Motor neuron (in vitro differentiated cells): ENCODE results near the gene TUBA1B. TPM values are rescaled to one million over a fixed set of nuclear protein-coding genes. Genes with fewer than 3 reads are reported as not detected.

Experiments used
- ATAC-seq, 8 experiments: fragments of 200-7000 bp; cut with Tn5 transposase; replicated peaks in 6 of 8; 2 replicates each; pipeline ENCODE4 v1.8.0; 2021; ENCODE audit warnings: mild to moderate bottlenecking in 8 of 8, moderate library complexity in 8 of 8
- H3K27ac ChIP-seq, 2 donors: fragments of 250-450 bp; sonication (Bioruptor Pico); 2 replicates each; pipeline ENCODE4 v1.9.0; 2021; ENCODE audit warnings: antibody characterized with exemption in 2 of 2, mild to moderate bottlenecking in 2 of 2, moderate library complexity in 1 of 2
- H3K4me1 ChIP-seq, 2 donors: fragments of 250-450 bp; sonication (Bioruptor Pico); replicated peaks in 1 of 2; 2 replicates each; pipeline ENCODE4 v1.6.1; 2021; ENCODE audit warnings: antibody characterized with exemption in 2 of 2, mild to moderate bottlenecking in 2 of 2, moderate library complexity in 1 of 2
- H3K4me3 ChIP-seq, 5 donors: fragments of 250-450 bp; sonication (Bioruptor Pico); 2 replicates each; pipeline ENCODE4 v1.9.0; 2021; ENCODE audit warnings: antibody characterized with exemption in 5 of 5, mild to moderate bottlenecking in 5 of 5, moderate library complexity in 4 of 5
- WGBS, 10 experiments: fragments of 450-650 bp; shearing (Covaris generic); methylation state at CpG; one replicate each; pipeline ENCODE4 v1.0.0; 2022; 5-methylcytosine and 5-hydroxymethylcytosine counted together
- in situ Hi-C, 9 experiments: fragments of 400-800 bp; cut with MboI; loops; one replicate each; pipeline ENCODE4 v1.15.0; 2021; ENCODE audit warnings: low sequenced_read_pairs in 9 of 9, low pct_unique_long_range_greater_than_20kb in 2 of 9; ENCODE audit not compliant: unreplicated experiment in 9 of 9
- total RNA-seq, 8 experiments: library from RNA; unstranded; fragments of 300-600 nt; gene quantifications; 2 replicates each; pipeline versions ENCODE4 v1.2.3 to v1.2.4, GENCODE V29; 2022

TUBA1B gene
- total RNA-seq, 8 experiments from 2014 or later = 402 to 1,651 (median 697) TPM

DNA sequence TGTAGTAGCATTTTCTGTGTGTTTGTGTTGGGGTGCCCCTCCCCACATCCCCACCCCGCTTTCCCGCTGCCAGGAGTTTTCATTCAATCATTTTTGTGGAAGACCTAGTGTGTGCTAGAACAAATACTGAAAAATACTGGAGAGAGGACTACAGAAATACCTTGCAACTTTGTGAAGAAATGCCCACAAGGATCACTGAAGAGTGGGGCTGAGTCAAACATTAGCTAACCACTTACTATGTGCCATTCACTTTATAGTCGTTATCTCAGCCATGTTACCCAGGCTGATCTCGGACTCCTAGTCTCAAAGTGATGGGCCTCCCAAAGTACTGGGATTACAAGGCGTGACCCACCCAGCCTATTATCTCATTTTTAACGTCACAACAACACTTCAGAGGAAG, 20.0 kb downstream of the TUBA1B start:
- ATAC-seq = peak in 1 of 8 experiments; percentile 0
- H3K4me3 ChIP-seq = peak overlapping the region; percentile 52 to 98 (median 94)
- H3K27ac ChIP-seq = peak overlapping the region; percentile 31 to 85
- in situ Hi-C loops = loop anchor here in 1 of 9 experiments (25.0 kb wide), 1 partner anchor 126 kb away; no protein-coding TSS in a partner anchor
- peaks cover 11 to 17% of the 10 kb centered on the region in 2 donors for H3K4me1 ChIP-seq
- WGBS, 10 experiments = 35 to 100% (median 63%) methylated on average over 1 to 5 of the region's 6 CpGs; no CpG with 5 or more reads in 1 of the 10 experiments

DNA sequence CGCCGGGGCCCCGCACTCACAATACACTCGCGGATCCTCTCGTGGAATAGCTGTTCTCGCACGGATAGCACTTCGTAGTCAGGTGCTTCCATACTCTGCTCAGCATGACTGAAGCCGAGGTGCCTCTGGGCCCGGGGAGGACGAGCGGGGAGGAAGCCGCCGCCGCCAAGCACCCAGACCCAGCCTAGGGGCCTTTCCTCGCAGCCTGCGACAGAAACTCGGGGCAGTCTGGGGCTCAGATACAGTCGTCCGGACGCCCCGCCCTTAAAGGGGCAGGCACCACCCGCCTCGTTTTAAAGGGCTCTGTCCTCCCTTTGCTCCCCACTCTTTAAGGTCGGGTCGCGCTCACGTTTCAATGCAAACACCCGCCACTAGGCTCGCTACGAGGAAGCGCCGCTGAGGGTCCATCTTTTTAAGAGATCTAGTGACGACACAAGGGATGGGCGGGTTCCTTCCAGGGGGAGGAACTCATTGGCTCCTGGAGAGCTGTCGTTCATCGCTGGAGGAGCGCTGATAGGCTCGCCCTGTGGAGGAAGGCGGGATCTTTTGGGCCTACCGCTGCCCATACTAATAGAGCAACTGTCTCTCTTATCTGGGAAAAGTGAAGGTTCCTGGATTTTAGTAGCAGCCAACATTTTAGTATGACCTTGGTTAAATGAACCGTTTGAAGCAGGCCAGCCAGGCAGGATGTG, 20.6 kb downstream of the TUBA1B start, which contains the start of gene LMBR1L:
Gene LMBR1L (minus strand): TSS at position 384 of the 692 bp plus-strand sequence. CDS start 292 bp downstream, at position 92.
- H3K4me1 ChIP-seq = peaks cover 11 to 17% of the 10 kb centered on the region in 2 donors
- peak within 1 kb of the TSS; percentile 85 to 95 for H3K27ac ChIP-seq
- ATAC-seq = peak; percentile 87 to 99 (median 98)
- WGBS, 10 experiments = 0 to 40% (median 0%) methylated on average over 1 to 18 of the region's 43 CpGs; no CpG with 5 or more reads in 3 of the 10 experiments
- in situ Hi-C loops = loop anchor here in 1 of 9 experiments (25.0 kb wide), 1 partner anchor 127 kb away; no protein-coding TSS in a partner anchor
- peak within 1 kb of the TSS; percentile 52 to 98 (median 94) for H3K4me3 ChIP-seq

DNA sequence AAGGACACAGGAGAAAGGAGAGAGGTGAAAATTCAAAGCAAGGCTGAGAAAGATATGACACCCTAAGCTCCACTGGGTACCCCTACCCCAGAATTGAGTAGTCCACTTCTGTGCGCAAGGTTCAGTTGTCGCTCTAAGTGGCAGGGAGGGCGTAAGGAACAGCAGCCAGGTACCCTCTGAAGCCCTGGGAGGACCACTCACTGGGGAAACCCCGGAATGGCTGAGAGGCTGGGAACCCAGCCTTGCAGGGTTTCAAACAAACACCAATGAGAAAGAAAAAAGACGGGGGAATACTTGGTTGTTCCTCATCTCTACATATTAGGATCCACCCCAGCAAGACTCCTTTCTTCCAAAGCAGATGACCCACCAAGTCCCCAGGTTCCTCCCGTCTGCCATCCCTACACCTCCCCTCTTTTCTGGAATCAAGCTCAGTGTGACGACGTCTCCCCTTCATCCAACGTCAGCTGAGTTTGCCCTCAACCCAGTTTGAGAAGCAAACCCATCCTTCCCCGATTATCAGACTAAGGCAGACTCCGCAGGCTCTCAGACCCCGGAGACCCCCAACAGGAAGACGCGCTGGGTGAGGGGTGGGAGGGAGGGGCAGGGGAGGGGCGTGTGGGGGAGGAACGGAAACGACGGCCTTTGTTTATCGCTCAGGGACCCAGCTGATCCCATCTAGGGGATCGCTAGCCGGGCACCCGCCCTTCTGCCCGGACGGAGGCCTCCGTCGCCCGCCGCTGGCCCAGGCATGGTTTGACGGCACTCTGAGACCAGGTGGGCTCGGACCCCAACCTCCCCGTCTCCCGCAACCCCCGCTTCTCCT, 21.3 kb downstream of the TUBA1B start:
- ATAC-seq = peak; percentile 5 to 31 (median 12)

DNA sequence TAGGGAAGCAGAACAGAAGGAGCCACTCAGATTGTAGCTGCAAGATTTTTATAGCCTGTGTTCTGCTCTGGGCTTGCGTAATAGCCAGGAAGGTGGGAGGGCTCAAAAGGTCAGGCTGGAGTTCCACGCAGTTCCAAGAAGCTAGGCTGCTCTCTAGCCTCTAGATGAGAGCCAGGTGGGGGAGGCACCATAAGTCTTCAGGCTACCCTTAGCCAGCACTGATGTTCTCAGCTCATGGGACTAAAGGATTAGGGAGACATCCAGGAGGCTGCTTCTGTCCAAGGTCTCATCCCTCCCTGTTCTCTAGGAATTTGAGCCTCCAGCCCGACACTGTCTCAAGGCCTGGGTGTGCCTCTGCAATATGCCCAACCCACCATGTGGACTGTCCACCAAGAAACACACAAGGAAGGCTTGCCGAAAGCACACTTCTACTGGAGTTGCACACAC, 22.2 kb downstream of the TUBA1B start:
- WGBS, 10 experiments = 0 to 100% (median 64%) methylated on average over 1 to 4 of the region's 4 CpGs; no CpG with 5 or more reads in 3 of the 10 experiments
- Histone ChIP-seq H3K4me1 (peaks cover 11 to 17% of the 10 kb centered on the region in 2 donors), H3K4me3 (peak overlapping the region; percentile 52 to 98 (median 94)), H3K27ac (no peak overlapping the region)
- in situ Hi-C loops = loop anchor here in 1 of 9 experiments (25.0 kb wide), 1 partner anchor 128 kb away; no protein-coding TSS in a partner anchor
- ATAC-seq = peak in 3 of 8 experiments; percentile 11 to 49 (median 41)

More for the DNA sequence above, 21.3 kb downstream of the TUBA1B start:
- Histone ChIP-seq H3K4me3 (peak overlapping the region; percentile 52 to 98 (median 94)), H3K4me1 (peaks cover 11 to 17% of the 10 kb centered on the region in 2 donors), H3K27ac (peak overlapping the region; percentile 85 to 95)
- WGBS, 10 experiments = 0 to 52% (median 10%) methylated on average over 2 to 6 of the region's 33 CpGs; no CpG with 5 or more reads in 5 of the 10 experiments
- in situ Hi-C loops = loop anchor here in 1 of 9 experiments (25.0 kb wide), 1 partner anchor 127 kb away; no protein-coding TSS in a partner anchor

DNA sequence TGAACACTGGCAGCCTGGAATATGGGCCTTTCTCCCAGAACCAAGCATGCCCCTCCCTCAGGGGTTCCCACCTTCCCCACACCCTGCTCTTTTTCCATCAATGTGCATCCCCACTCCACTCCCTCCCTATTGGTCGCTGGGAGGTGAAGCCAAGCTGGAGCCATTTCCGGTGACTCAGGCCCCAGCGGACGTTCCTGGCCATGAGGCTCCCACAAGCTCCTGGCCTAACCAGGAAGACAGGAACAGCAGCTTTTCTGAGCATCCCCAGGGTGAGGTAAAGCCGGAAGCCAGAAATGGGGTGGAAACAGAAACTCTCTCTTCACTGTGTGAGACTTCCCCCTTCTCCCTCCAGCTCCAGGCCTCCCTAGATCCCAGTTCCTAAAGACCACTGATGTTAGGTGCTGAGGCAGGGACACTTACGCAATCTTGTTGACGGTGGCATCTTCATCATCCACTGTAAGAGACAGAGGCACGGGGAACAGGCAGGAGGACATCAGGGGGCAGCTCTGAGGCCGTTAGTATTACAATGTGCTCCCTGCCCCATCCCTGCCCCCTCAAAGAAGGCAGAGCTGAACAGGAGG, 25.6 kb downstream of the TUBA1B start:
- Histone ChIP-seq H3K4me3 (no peak overlapping the region), H3K27ac (no peak overlapping the region), H3K4me1 (peaks cover 8 to 17% of the 10 kb centered on the region in 2 donors)
- in situ Hi-C loops = loop anchor here in 1 of 9 experiments (25.0 kb wide), 1 partner anchor 132 kb away; no protein-coding TSS in a partner anchor
- peak in 1 of 8 experiments; percentile 8 for ATAC-seq
- WGBS, 10 experiments = 65 to 81% (median 76%) methylated on average over 1 to 4 of the region's 9 CpGs; no CpG with 5 or more reads in 5 of the 10 experiments

DNA sequence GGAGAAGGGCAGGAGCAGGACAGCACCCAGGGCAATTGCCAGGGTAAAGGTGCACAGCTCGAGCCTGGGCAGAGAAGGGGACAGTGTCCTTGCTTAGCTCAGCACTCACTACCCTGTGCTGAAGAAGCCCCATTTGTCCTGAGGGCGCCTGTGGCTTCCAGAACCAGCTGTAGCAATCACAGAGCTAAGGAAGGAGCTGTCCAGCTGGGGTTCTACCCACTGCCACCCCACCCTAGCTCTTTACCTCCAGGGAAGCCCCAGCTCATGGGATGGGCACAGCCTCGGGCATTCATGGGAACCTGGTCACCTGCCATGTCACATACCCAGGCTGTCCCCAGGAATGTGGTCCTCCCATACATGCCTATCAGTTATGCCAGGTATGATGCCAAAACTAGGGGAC, 26.4 kb downstream of the TUBA1B start:
- no peak overlapping the region for H3K4me3 ChIP-seq
- no peak for ATAC-seq
- in situ Hi-C loops = loop anchor here in 1 of 9 experiments (25.0 kb wide), 1 partner anchor 132 kb away; no protein-coding TSS in a partner anchor
- WGBS, 10 experiments = 56 to 80% (median 69%) methylated on average over 1 to 3 of the region's 3 CpGs; no CpG with 5 or more reads in 5 of the 10 experiments
- H3K4me1 ChIP-seq = peaks cover 8 to 17% of the 10 kb centered on the region in 2 donors
- no peak overlapping the region for H3K27ac ChIP-seq

- in situ Hi-C loops = loop anchor here in 1 of 9 experiments (25.0 kb wide), 1 partner anchor 137 kb away; no protein-coding TSS in a partner anchor
- H3K4me1 ChIP-seq = no peaks in the 10 kb centered on the region
- no peak overlapping the region for H3K27ac ChIP-seq
- no peak overlapping the region for H3K4me3 ChIP-seq
- no peak for ATAC-seq
- 83 to 100% (median 100%) methylated on average over 1 to 6 of the region's 6 CpGs; no CpG with 5 or more reads in 4 of the 10 experiments for WGBS, 10 experiments
Measured at GRCh38 chr12:49100380-49100779, 30.8 kb downstream of the TUBA1B start.

DNA sequence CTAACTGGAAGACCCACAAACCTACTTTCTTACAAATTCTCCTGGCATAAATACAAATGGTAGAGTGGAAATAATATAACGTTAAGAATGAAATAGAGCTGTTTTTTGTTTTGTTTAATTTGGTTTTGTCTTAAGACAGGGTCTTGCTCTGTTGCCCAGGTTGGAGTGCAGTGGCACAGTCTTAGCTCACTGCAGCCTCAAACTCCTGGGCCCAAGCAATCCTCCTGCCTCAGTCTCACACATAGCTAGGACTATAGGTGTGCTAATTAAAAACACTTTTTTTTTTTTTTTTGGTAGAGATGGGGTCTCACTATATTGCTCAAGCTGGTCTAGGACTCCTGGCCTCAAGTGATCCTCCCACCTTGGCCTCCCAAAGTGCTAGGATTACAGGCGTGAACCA, 32.5 kb downstream of the TUBA1B start:
- in situ Hi-C loops = no loop called here

DNA sequence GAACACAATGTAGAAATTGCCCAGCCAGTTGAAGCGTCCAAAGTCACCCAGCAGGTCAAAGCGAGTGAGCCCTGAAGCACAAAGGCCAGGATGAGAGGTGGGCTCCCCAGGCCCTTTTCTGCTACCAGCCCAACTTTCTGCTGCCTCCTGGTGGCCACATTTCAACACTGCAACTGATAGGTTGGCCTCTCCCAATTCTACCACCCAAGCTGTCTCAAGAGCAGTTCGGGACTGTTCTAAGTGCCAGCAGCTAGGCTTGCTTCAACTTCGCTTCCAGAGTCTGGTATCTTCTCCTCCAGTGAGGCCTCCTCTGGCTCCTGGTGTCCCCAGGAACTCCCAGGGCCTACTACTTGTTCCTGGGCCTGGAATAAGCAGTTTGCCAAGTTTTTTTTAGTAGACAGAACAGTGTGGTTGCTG, 33.2 kb downstream of the TUBA1B start:
- Histone ChIP-seq H3K4me3 (no peak overlapping the region), H3K4me1 (peaks cover 11 to 18% of the 10 kb centered on the region in 2 donors), H3K27ac (no peak overlapping the region)
- peak in 4 of 8 experiments; percentile 13 to 51 (median 36) for ATAC-seq
- 20 to 73% (median 57%) methylated on average over 1 to 2 of the region's 4 CpGs; no CpG with 5 or more reads in 5 of the 10 experiments for WGBS, 10 experiments
- in situ Hi-C loops = no loop called here

More for the DNA sequence above, 32.5 kb downstream of the TUBA1B start:
- no peak for ATAC-seq
- Histone ChIP-seq H3K4me3 (no peak overlapping the region), H3K27ac (no peak overlapping the region), H3K4me1 (peaks cover 11 to 17% of the 10 kb centered on the region in 2 donors)
- WGBS, 10 experiments = 65 to 100% (median 95%) methylated on average over 1 to 2 of the region's 2 CpGs; no CpG with 5 or more reads in 2 of the 10 experiments

DNA sequence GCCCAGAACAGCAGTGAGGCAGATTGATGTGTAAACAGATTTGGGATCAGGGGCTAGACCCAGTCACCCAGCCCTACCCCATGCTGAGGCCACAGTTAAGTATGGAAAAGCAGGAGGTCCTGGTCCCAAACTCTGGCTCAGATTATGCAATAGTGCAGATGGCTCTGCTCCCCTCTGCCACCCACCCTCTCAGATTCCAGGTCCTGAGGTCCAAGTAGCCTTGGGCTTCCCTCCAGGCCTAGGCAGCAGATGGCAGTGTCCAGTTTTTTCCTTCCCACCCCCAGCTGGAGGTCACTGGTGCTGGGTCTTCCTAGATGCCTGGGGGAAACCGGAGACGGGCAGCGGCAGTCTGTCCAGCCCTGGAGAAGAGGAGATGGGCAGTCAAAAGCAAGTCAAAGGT, 33.8 kb downstream of the TUBA1B start:
- no peak for ATAC-seq
- Histone ChIP-seq H3K27ac (no peak overlapping the region), H3K4me3 (no peak overlapping the region), H3K4me1 (peaks cover 11 to 21% of the 10 kb centered on the region in 2 donors)
- in situ Hi-C loops = no loop called here
- WGBS, 10 experiments = 92 to 100% (median 96%) methylated on average over 2 to 3 of the region's 3 CpGs; no CpG with 5 or more reads in 7 of the 10 experiments

DNA sequence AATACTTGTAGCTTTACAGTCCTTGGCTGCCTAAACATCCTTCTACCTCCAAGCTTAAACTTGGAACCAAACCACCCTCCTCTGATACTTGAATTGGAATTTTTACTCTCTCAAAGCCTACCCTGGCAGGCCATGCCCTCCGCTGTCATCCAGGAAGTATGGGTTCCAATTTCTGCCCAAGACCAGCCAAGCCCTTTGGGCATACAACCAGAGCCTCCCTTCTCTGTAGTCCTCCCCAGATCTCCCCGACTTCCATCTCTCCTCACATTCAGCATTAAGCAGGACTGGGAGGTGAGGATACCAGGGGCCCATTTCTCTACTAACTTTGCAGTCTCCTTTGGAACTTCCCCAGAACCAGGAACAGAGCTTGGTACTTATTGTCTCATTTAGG, 36.2 kb downstream of the TUBA1B start:
- no peak for ATAC-seq
- Histone ChIP-seq H3K27ac (no peak overlapping the region), H3K4me3 (peak overlapping the region in 1 of 5 donors; percentile 12), H3K4me1 (peaks cover 18 to 29% of the 10 kb centered on the region in 2 donors)
- in situ Hi-C loops = no loop called here
- 75 to 100% (median 93%) methylated on average over 1 to 2 of the region's 2 CpGs; no CpG with 5 or more reads in 6 of the 10 experiments for WGBS, 10 experiments
